H1 (cell line): ENCODE results near the gene KCNJ2. TPM values are rescaled to one million over a fixed set of nuclear protein-coding genes. Genes with fewer than 3 reads are reported as not detected.

Experiments used
- CTCF ChIA-PET: fragments of 300-600 bp; sonication (Branson Sonifier 250); formaldehyde crosslinking; loops from one replicate; lab custom pipeline; 2021; ENCODE audit not compliant: partially characterized antibody; lab: Charles Lee
- POLR2A ChIA-PET: fragments of 300-600 bp; sonication (Branson Sonifier 250); formaldehyde crosslinking; loops from one replicate; lab custom pipeline; 2021; ENCODE audit warnings: inconsistent platforms; ENCODE audit not compliant: partially characterized antibody; lab: Charles Lee
- DNase-seq, 2 experiments: peaks; one replicate each; pipeline versions ENCODE4 v3.0.0 to v3.0.0-alpha.2; 2010 to 2022; ENCODE audit warnings: low spot score in 2 of 2, low read depth in 1 of 2, mixed read lengths in 1 of 2
- FAIRE-seq: peaks from 2 replicates; lab custom pipeline; 2011; peaks lifted over from hg19 to GRCh38; lab: Jason Lieb, UNC
- H2AFZ ChIP-seq: 2 replicates; pipeline ENCODE4 v1.8.1; 2012; ENCODE audit warnings: low read length, inconsistent platforms
- H2AK5ac ChIP-seq: 2 replicates; pipeline ENCODE4 v1.6.1; 2013; ENCODE audit warnings: low read depth, low read length
- H2BK120ac ChIP-seq: replicated peaks from 2 replicates; pipeline ENCODE3; 2013; ENCODE audit warnings: low read depth, low read length, inconsistent platforms
- H2BK12ac ChIP-seq: 2 replicates; pipeline ENCODE4 v1.6.1; 2013; ENCODE audit warnings: low read depth, low read length
- H2BK15ac ChIP-seq: 2 replicates; pipeline ENCODE4 v1.6.1; 2013; ENCODE audit warnings: low read length
- H2BK20ac ChIP-seq: 2 replicates; pipeline ENCODE4 v1.6.1; 2013; ENCODE audit warnings: low read length
- H2BK5ac ChIP-seq: 2 replicates; pipeline ENCODE4 v1.6.1; 2013; ENCODE audit warnings: low read depth, low read length
- H3K14ac ChIP-seq: 2 replicates; pipeline ENCODE4 v1.6.1; 2013; ENCODE audit warnings: inconsistent platforms; ENCODE audit not compliant: insufficient read length
- H3K18ac ChIP-seq: 2 replicates; pipeline ENCODE4 v1.6.1; 2013; ENCODE audit warnings: low read length; ENCODE audit errors: extremely low read depth
- H3K23ac ChIP-seq: 2 replicates; pipeline ENCODE4 v1.6.1; 2013; ENCODE audit warnings: inconsistent platforms; ENCODE audit not compliant: insufficient read length
- H3K23me2 ChIP-seq: 2 replicates; pipeline ENCODE4 v1.6.1; 2013; ENCODE audit warnings: low read depth, low read length
- H3K27ac ChIP-seq: 2 replicates; pipeline ENCODE4 v1.6.1; 2011; ENCODE audit warnings: low read depth, low read length, inconsistent platforms
- H3K27me3 ChIP-seq, 4 experiments: replicated peaks in 1 of 4; 1 replicate in 1 of 4; 2 replicates in 3 of 4; pipeline versions ENCODE4 v1.6.1 to v1.8.1; 2011 to 2013; ENCODE audit warnings: low read length in 3 of 4, mild to moderate bottlenecking in 3 of 4, inconsistent platforms in 2 of 4, mixed read lengths in 2 of 4, moderate library complexity in 1 of 4; ENCODE audit not compliant: control insufficient read depth in 3 of 4, insufficient read depth in 3 of 4; ENCODE audit errors: extremely low read depth in 1 of 4
- H3K36me3 ChIP-seq, 4 experiments: 2 replicates each; pipeline versions ENCODE4 v1.6.1 to v1.8.1; 2011 to 2013; ENCODE audit warnings: mild to moderate bottlenecking in 4 of 4, low read length in 3 of 4, moderate library complexity in 2 of 4, control low read depth in 1 of 4, inconsistent platforms in 1 of 4; ENCODE audit not compliant: insufficient read depth in 4 of 4, control insufficient read depth in 2 of 4
- H3K4ac ChIP-seq: replicated peaks from 2 replicates; pipeline ENCODE3; 2013; ENCODE audit warnings: low read length, low read depth, mixed read lengths, inconsistent platforms; ENCODE audit not compliant: insufficient read length
- H3K4me1 ChIP-seq, 4 experiments: replicated peaks in 1 of 4; 1 replicate in 1 of 4; 2 replicates in 3 of 4; pipeline versions ENCODE4 v1.6.1 to v1.8.1; 2011 to 2013; ENCODE audit warnings: low read length in 3 of 4, inconsistent platforms in 2 of 4, mixed read lengths in 1 of 4; ENCODE audit not compliant: insufficient read depth in 4 of 4, control insufficient read depth in 3 of 4
- H3K4me2 ChIP-seq, 2 experiments: 2 replicates each; pipeline versions ENCODE4 v1.6.1 to v1.8.1; 2011 to 2013; ENCODE audit warnings: low read depth in 2 of 2, low read length in 2 of 2, control low read depth in 1 of 2, inconsistent platforms in 1 of 2, mild to moderate bottlenecking in 1 of 2; ENCODE audit not compliant: insufficient read depth in 1 of 2
- H3K4me3 ChIP-seq, 4 experiments: fragments of 200-600, 300-600 bp in 1 of 4; sonication (generic), shearing (Covaris generic), sonication (Bioruptor Twin) in 1 of 4; 2 replicates each; pipeline versions ENCODE4 v1.5.1 to v1.8.1; 2011 to 2016; ENCODE audit warnings: low read length in 4 of 4, low read depth in 3 of 4, control low read depth in 2 of 4, inconsistent platforms in 2 of 4, mild to moderate bottlenecking in 2 of 4, mixed read lengths in 1 of 4, moderate library complexity in 1 of 4; ENCODE audit not compliant: insufficient read depth in 2 of 4; ENCODE audit errors: extremely low read depth in 1 of 4
- H3K56ac ChIP-seq: replicated peaks from 2 replicates; pipeline ENCODE3; 2013; ENCODE audit warnings: low read depth, mild to moderate bottlenecking, mixed read lengths, low read length, inconsistent platforms; ENCODE audit not compliant: insufficient read length
- H3K79me1 ChIP-seq: 2 replicates; pipeline ENCODE4 v1.6.1; 2013; ENCODE audit warnings: low read depth, low read length, control low read depth
- H3K79me2 ChIP-seq, 2 experiments: 2 replicates each; pipeline versions ENCODE4 v1.6.1 to v1.8.1; 2012 to 2013; ENCODE audit warnings: low read length in 2 of 2, mild to moderate bottlenecking in 2 of 2, inconsistent platforms in 1 of 2; ENCODE audit not compliant: insufficient read depth in 2 of 2, control insufficient read depth in 1 of 2
- H3K9ac ChIP-seq, 4 experiments: replicated peaks in 1 of 4; 1 replicate in 1 of 4; 2 replicates in 3 of 4; pipeline versions ENCODE4 v1.6.1 to v1.8.1; 2011 to 2013; ENCODE audit warnings: low read depth in 3 of 4, low read length in 3 of 4, control low read depth in 2 of 4, mild to moderate bottlenecking in 2 of 4, moderate library complexity in 2 of 4, inconsistent platforms in 1 of 4; ENCODE audit errors: extremely low read depth in 1 of 4
- H3K9me3 ChIP-seq, 2 experiments: 2 replicates each; pipeline versions ENCODE4 v1.6.1 to v1.8.1; 2012 to 2013; ENCODE audit warnings: mild to moderate bottlenecking in 2 of 2, moderate library complexity in 2 of 2, control low read depth in 1 of 2, inconsistent platforms in 1 of 2, low read depth in 1 of 2, low read length in 1 of 2, mixed read lengths in 1 of 2; ENCODE audit not compliant: insufficient read depth in 2 of 2
- H4K20me1 ChIP-seq, 2 experiments: replicated peaks in 1 of 2; 2 replicates each; pipeline versions ENCODE3 to v1.8.1; 2011 to 2013; ENCODE audit warnings: inconsistent platforms in 2 of 2, low read length in 2 of 2, mild to moderate bottlenecking in 1 of 2; ENCODE audit not compliant: insufficient read depth in 2 of 2, control insufficient read depth in 1 of 2
- H4K5ac ChIP-seq: 2 replicates; pipeline ENCODE4 v1.6.1; 2013; ENCODE audit warnings: low read length, low read depth, mixed read lengths, inconsistent platforms; ENCODE audit not compliant: insufficient read length
- H4K8ac ChIP-seq: 2 replicates; pipeline ENCODE4 v1.8.0; 2013; ENCODE audit warnings: mild to moderate bottlenecking, moderate library complexity, low read length, inconsistent platforms; ENCODE audit not compliant: insufficient read depth; ENCODE audit errors: extremely low read depth
- H4K91ac ChIP-seq: replicated peaks from 2 replicates; pipeline ENCODE3; 2013; ENCODE audit warnings: low read length, mixed read lengths, inconsistent platforms; ENCODE audit not compliant: insufficient read length
- BACH1 ChIP-seq: IDR thresholded peaks from 2 replicates; pipeline ENCODE4 v1.6.1; 2012; ENCODE audit warnings: low read length, improper control_type of control experiment
- CBX8 ChIP-seq: fragments of 300-800, 300-1000 bp; sonication (generic); IDR thresholded peaks from 2 replicates; pipeline ENCODE4 v1.7.1; 2016; ENCODE audit warnings: low read depth, low read length, borderline replicate concordance
- KDM1A ChIP-seq: fragments of 200-600, 300-600 bp; sonication (generic); IDR thresholded peaks from 2 replicates; pipeline ENCODE4 v1.7.1; 2016; ENCODE audit warnings: mild to moderate bottlenecking, low read length, borderline replicate concordance
- KDM4A ChIP-seq: IDR thresholded peaks from one replicate; pipeline ENCODE4 v1.7.1; 2012; ENCODE audit warnings: low read depth, mild to moderate bottlenecking, moderate library complexity, low read length, inconsistent platforms; ENCODE audit not compliant: severe bottlenecking
- NRF1 ChIP-seq: IDR thresholded peaks from 2 replicates; pipeline ENCODE4 v1.6.1; 2011; ENCODE audit warnings: mild to moderate bottlenecking, low read depth, low read length, improper control_type of control experiment
- RNF2 ChIP-seq: fragments of 200-900, 300-1000 bp; sonication (generic); IDR thresholded peaks from 2 replicates; pipeline ENCODE4 v1.7.1; 2016; ENCODE audit warnings: borderline replicate concordance, low read depth, mild to moderate bottlenecking, antibody characterized with exemption, low read length; ENCODE audit not compliant: poor library complexity, severe bottlenecking; ENCODE audit errors: missing control alignments
- WGBS, 2 experiments: shearing (Covaris generic) in 1 of 2; methylation state at CpG; one replicate each; pipeline versions ENCODE4 v1.1.6 to v1.1.7; 2013 to 2015; ENCODE audit warnings: low lambda C conversion rate in 2 of 2, mixed read lengths in 2 of 2, inconsistent platforms in 1 of 2, low coverage in 1 of 2, missing lambda C conversion rate in 1 of 2; ENCODE audit not compliant: insufficient replicate concordance in 2 of 2, insufficient coverage in 1 of 2, insufficient read length in 1 of 2; ENCODE audit errors: extremely low coverage in 1 of 2, missing lambda C conversion rate in 1 of 2; 5-methylcytosine and 5-hydroxymethylcytosine counted together
- polyA plus RNA-seq, 7 experiments: library from polyadenylated mRNA; depleted of rRNA in 3 of 7; stranded (reverse) in 5 of 7; unstranded in 2 of 7; fragments of >200 nt in 5 of 7; fragments of 200-250 nt in 2 of 7; gene quantifications; 1 replicate in 5 of 7; 2 replicates in 1 of 7; 4 replicates in 1 of 7; pipeline versions ENCODE4 v1.2.1 to v1.2.3, GENCODE V29; 2011 to 2013; ENCODE audit warnings: missing spikeins in 2 of 7, mixed read lengths in 2 of 7
- total RNA-seq: library from RNA; stranded (reverse); fragmentation: NEBNext Ultra II Directional; extraction: Animal tissue kit (Norgen Biotek cat#: 25700); gene quantifications from 2 replicates; pipeline ENCODE4 v1.2.1, GENCODE V29; 2021
- TF ChIP-seq, protein P1 (sequence below), 3 experiments: IDR thresholded peaks; 1 replicate in 2 of 3; 2 replicates in 1 of 3; pipeline versions ENCODE4 v1.5.1 to v1.6.1; 2011; ENCODE audit warnings: low read length in 3 of 3, mild to moderate bottlenecking in 3 of 3, inconsistent platforms in 2 of 3, low read depth in 1 of 3, moderate library complexity in 1 of 3; ENCODE audit not compliant: insufficient read depth in 1 of 3; ENCODE audit errors: control extremely low read depth in 1 of 3
- TF ChIP-seq, protein P2 (sequence below): IDR thresholded peaks from 2 replicates; pipeline ENCODE4 v1.6.1; 2012; ENCODE audit warnings: inconsistent platforms

The KCNJ2 gene
- total and polyA plus RNA-seq, 2 of the 8 experiments (the other 6 are each of a cell fraction or from before 2014, with no cell fraction given), result 0.23 to 0.76 TPM

- no peak overlapping the region for H3K23ac ChIP-seq
- H2AK5ac ChIP-seq, result no peak overlapping the region
- H3K79me1 ChIP-seq, result no peaks in the 10 kb centered on the region
- H2BK20ac ChIP-seq, result no peak overlapping the region
- H3K4me3 ChIP-seq, result no peak overlapping the region
- no peak overlapping the region for H2BK5ac ChIP-seq
- H3K14ac ChIP-seq, result no peak overlapping the region
- H2AFZ ChIP-seq, result no peak overlapping the region
- TF ChIP-seq, protein P1, sequence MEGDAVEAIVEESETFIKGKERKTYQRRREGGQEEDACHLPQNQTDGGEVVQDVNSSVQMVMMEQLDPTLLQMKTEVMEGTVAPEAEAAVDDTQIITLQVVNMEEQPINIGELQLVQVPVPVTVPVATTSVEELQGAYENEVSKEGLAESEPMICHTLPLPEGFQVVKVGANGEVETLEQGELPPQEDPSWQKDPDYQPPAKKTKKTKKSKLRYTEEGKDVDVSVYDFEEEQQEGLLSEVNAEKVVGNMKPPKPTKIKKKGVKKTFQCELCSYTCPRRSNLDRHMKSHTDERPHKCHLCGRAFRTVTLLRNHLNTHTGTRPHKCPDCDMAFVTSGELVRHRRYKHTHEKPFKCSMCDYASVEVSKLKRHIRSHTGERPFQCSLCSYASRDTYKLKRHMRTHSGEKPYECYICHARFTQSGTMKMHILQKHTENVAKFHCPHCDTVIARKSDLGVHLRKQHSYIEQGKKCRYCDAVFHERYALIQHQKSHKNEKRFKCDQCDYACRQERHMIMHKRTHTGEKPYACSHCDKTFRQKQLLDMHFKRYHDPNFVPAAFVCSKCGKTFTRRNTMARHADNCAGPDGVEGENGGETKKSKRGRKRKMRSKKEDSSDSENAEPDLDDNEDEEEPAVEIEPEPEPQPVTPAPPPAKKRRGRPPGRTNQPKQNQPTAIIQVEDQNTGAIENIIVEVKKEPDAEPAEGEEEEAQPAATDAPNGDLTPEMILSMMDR (IDR thresholded peaks at IDR 0.05; ENCODE audit: control extremely low read depth in 1 of 3, insufficient read depth in 1 of 3, low read depth in 1 of 3, low read length in 3 of 3), result no peak
- no peak for TF ChIP-seq KDM1A
- no peak for TF ChIP-seq RNF2
- TF ChIP-seq, protein P2, sequence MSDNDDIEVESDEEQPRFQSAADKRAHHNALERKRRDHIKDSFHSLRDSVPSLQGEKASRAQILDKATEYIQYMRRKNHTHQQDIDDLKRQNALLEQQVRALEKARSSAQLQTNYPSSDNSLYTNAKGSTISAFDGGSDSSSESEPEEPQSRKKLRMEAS, result no peak
- TF ChIP-seq BACH1, result no peak
- no peak for TF ChIP-seq NRF1
- no peak for TF ChIP-seq CBX8
- no peak for TF ChIP-seq KDM4A
- ChIA-PET CTCF (no interaction called here), POLR2A (no interaction called here)
- H4K8ac ChIP-seq, result no peak overlapping the region
- H3K79me2 ChIP-seq, result no peaks in the 10 kb centered on the region
- H3K36me3 ChIP-seq, result no peaks in the 10 kb centered on the region
- H3K56ac ChIP-seq, result no peak overlapping the region
- FAIRE-seq (no peak), DNase-seq (no peak)
- peaks cover 0 to 2% (median 0%) of the 10 kb centered on the region in 4 experiments; a peak in 2 of 7 replicates for H3K4me1 ChIP-seq
- H2BK120ac ChIP-seq, result no peak overlapping the region
- H3K9me3 ChIP-seq, result no peaks in the 10 kb centered on the region
- H4K20me1 ChIP-seq, result no peaks in the 10 kb centered on the region
- peaks cover 10% of the 10 kb centered on the region for H3K23me2 ChIP-seq
- H2BK15ac ChIP-seq, result no peak overlapping the region
- WGBS, 2 experiments, result 90% methylated on average over 4 of the region's 4 CpGs; no CpG with 5 or more reads in 1 of the 2 experiments
- H4K5ac ChIP-seq, result no peak overlapping the region
- H2BK12ac ChIP-seq, result no peak overlapping the region
- no peak overlapping the region for H3K4ac ChIP-seq
- no peak overlapping the region for H3K9ac ChIP-seq
- no peak overlapping the region for H3K27ac ChIP-seq
- H3K27me3 ChIP-seq, result peaks cover 0 to 20% (median 9%) of the 10 kb centered on the region in 4 experiments; a peak in 5 of 7 replicates
- no peak overlapping the region for H4K91ac ChIP-seq
- H3K18ac ChIP-seq, result no peak overlapping the region
- no peak overlapping the region for H3K4me2 ChIP-seq
Measured at GRCh38 chr17:70173681-70174080, 4.3 kb downstream of the KCNJ2 start.
